ENCODE results near the gene DNAH7.

DNA sequence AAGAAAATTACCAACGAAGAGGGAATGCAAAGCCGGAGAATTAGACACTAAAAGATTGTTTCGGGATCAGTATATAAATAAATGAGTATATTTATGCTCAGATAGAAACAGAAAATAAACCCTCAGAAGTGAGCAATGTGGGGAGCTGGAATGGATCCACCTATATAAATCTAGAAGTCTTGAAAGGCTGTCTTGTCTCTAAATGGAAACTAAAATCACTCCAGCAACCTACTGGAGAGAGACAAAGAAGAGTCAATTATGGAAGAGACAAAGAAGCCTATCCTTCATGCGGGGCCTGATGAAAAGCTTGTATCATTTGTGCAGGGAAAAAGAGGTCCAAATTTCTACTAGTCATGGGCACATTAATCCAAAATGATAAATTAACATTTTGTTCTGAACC is 158.1 kb downstream of the DNAH7 start:
- TF ChIP-seq GATA2 (IDR thresholded peaks at IDR 0.05; ENCODE audit: low read depth, low read length) (no peak), GATA3 (IDR thresholded peaks at IDR 0.05; ENCODE audit: low read depth, low read length) (no peak)
